Esophagus muscularis mucosa (tissue), 4 donors: Measurements from ENCODE around the gene ACTR6. TPM values are rescaled to one million over a fixed set of nuclear protein-coding genes. Genes with fewer than 3 reads are reported as not detected.
"Not testable (repeated sequence)": the region's sequence is repeated elsewhere in the genome, so short reads cannot be mapped to it uniquely, and the experiment has no call there.

Experiments
- DNase-seq: peaks from one replicate; pipeline ENCODE4 v3.0.0-alpha.2; 2017; ENCODE audit errors: extremely low spot score
- H3K27ac ChIP-seq, 4 donors: fragments of 200-600 bp; sonication (generic); replicated peaks in 1 of 4; 1 replicate in 3 of 4; 2 replicates in 1 of 4; pipeline ENCODE4 v1.5.1; 2016 to 2019; ENCODE audit warnings: mild to moderate bottlenecking in 1 of 4
- H3K27me3 ChIP-seq, 4 donors: fragments of 200-600 bp; sonication (generic); one replicate each; pipeline versions ENCODE4 v1.5.1 to v1.6.0; 2016 to 2019
- H3K36me3 ChIP-seq, 4 donors: fragments of 200-600 bp; sonication (generic); one replicate each; pipeline ENCODE4 v1.5.1; 2016 to 2019
- H3K4me1 ChIP-seq, 4 donors: fragments of 200-600 bp; sonication (generic); one replicate each; pipeline ENCODE4 v1.5.1; 2016 to 2019
- H3K4me3 ChIP-seq, 4 donors: fragments of 200-600 bp; sonication (generic); 1 replicate in 2 of 4; 2 replicates in 2 of 4; pipeline ENCODE4 v1.5.1; 2016 to 2019; ENCODE audit warnings: mild to moderate bottlenecking in 4 of 4, moderate library complexity in 1 of 4
- H3K9me3 ChIP-seq, 4 donors: fragments of 200-600 bp; sonication (generic); 1 replicate in 3 of 4; 2 replicates in 1 of 4; pipeline ENCODE4 v1.5.1; 2016 to 2019
- CTCF ChIP-seq, 3 experiments: fragments of 200-600 bp in 2 of 3; fragments of 450-650 bp in 1 of 3; sonication (generic) in 2 of 3; IDR thresholded peaks; one replicate each; pipeline ENCODE4 v1.5.1; 2017 to 2019; ENCODE audit warnings: antibody characterized with exemption in 3 of 3, mild to moderate bottlenecking in 2 of 3, moderate library complexity in 1 of 3
- EP300 ChIP-seq: sonication (generic); formaldehyde crosslinking; IDR thresholded peaks from one replicate; pipeline ENCODE4 v1.6.1; 2017; ENCODE audit warnings: antibody characterized with exemption
- POLR2A ChIP-seq: fragments of 450-650 bp; IDR thresholded peaks from one replicate; pipeline ENCODE4 v1.6.1; 2017; ENCODE audit warnings: antibody characterized with exemption, moderate library complexity, mild to moderate bottlenecking, low read depth
- POLR2AphosphoS5 ChIP-seq, 2 donors: sonication (generic); formaldehyde crosslinking; IDR thresholded peaks; one replicate each; pipeline ENCODE4 v1.6.1; 2017; ENCODE audit warnings: antibody characterized with exemption in 2 of 2
- WGBS: methylation state at CpG from one replicate; pipeline ENCODE4 v1.1.5; 2018; 5-methylcytosine and 5-hydroxymethylcytosine counted together
- intact Hi-C: fragments of 100-400 bp; cut with DNase I; formaldehyde crosslinking; loops from one replicate; pipeline ENCODE4 v1.15.1; 2023
- total RNA-seq, 4 donors: library from RNA; depleted of rRNA; stranded (reverse); fragments of >200 nt; gene quantifications; one replicate each; pipeline versions ENCODE4 v1.1.0 to v1.2.1, GENCODE V29; 2016

ACTR6 gene
- total RNA-seq, 4 donors from 2014 or later = 9.6 to 14.2 (median 13.3) TPM

GRCh38 chr12:100169345-100169744, 31.3 kb upstream of the ACTR6 start:
- intact Hi-C loops = no loop called here
- 97% methylated on average over 9 of the region's 9 CpGs for WGBS
- H3K4me1 ChIP-seq = peaks cover 3 to 21% (median 15%) of the 10 kb centered on the region in 4 donors

DNA sequence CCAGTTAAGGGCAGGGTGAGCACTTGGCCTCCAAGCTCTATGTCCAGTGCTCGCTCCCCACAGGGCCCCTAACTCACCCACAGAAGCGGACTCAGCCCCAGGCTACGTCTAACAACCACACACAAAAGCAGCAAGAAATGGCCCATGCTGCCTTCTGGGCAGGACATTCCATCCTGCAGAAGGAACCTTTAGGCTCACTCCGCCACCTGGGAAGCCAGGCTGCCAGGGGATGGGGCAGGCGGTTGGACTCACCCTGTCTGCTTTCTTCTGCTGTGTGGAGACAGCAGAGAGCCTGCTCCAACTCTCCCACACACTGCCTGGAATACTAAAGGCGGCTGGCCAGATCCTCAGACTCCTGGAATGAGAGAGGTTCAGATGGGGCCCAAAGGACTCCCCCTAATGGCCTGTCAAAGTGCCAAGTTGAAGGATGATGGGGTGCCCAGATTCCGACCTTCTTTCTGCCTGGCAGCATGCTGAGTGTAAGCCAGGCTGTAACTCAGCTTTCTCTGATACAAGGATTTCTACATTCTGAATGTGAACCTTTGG, 30.2 kb upstream of the ACTR6 start:
- H3K27ac ChIP-seq = peak overlapping the region in 1 of 4 donors; percentile 32
- 57% methylated on average over 5 of the region's 7 CpGs for WGBS
- intact Hi-C loops = no loop called here
- no peak for TF ChIP-seq CTCF (IDR thresholded peaks at IDR 0.05)
- TF ChIP-seq POLR2AphosphoS5 (IDR thresholded peaks at IDR 0.05) = no peak
- TF ChIP-seq POLR2A = no peak
- no peak for TF ChIP-seq EP300
- H3K9me3 ChIP-seq = no peaks in the 10 kb centered on the region
- H3K27me3 ChIP-seq = no peaks in the 10 kb centered on the region
- H3K36me3 ChIP-seq = peaks cover 0 to 8% (median 0%) of the 10 kb centered on the region in 4 donors
- H3K4me1 ChIP-seq = peaks cover 0 to 19% (median 13%) of the 10 kb centered on the region in 4 donors
- no peak overlapping the region for H3K4me3 ChIP-seq
- no peak for DNase-seq

More at GRCh38 chr12:100169345-100169744, 31.3 kb upstream of the ACTR6 start:
- Histone ChIP-seq H3K36me3 (peaks cover 0 to 5% (median 0%) of the 10 kb centered on the region in 4 donors), H3K9me3 (no peaks in the 10 kb centered on the region), H3K27me3 (no peaks in the 10 kb centered on the region), H3K27ac (no peak overlapping the region), H3K4me3 (no peak overlapping the region)
- TF ChIP-seq EP300 = no peak
- DNase-seq = no peak

- Histone ChIP-seq H3K4me3 (no peak overlapping the region), H3K36me3 (peaks cover 0 to 8% (median 0%) of the 10 kb centered on the region in 4 donors), H3K9me3 (no peaks in the 10 kb centered on the region), H3K27ac (peak overlapping the region in 2 of 4 donors; percentile 9 to 32), H3K4me1 (peaks cover 0 to 19% (median 13%) of the 10 kb centered on the region in 4 donors), H3K27me3 (no peaks in the 10 kb centered on the region)
- DNase-seq = no peak
- intact Hi-C loops = no loop called here
- TF ChIP-seq EP300 = no peak
- TF ChIP-seq POLR2AphosphoS5 (IDR thresholded peaks at IDR 0.05) = no peak
- no peak for TF ChIP-seq POLR2A
These were observed 29.4 kb upstream of the ACTR6 start for GRCh38 chr12:100171248-100171647.

DNA sequence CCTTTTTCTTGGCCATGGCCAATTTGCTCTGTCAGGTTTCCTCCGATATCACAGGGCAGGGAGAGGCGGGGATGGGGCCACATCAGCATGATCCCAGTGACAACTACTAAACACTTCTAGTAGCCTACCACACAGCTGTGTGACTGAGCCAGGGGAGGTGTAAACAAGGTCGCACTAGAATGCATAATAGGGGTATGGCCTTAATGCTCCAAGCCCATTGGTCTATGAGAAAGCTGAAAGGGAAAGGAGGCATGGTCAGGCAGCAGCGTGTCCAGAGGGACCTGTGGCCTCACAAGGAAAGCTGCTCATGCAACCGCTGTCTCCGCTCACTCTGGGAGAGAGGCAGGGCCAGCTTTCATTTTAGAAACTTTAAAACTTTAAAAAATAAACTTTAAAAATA, 27.5 kb upstream of the ACTR6 start:
- H3K4me1 ChIP-seq = peaks cover 0 to 19% (median 13%) of the 10 kb centered on the region in 4 donors
- H3K9me3 ChIP-seq = no peaks in the 10 kb centered on the region
- intact Hi-C loops = no loop called here
- no peak overlapping the region for H3K4me3 ChIP-seq
- TF ChIP-seq CTCF (IDR thresholded peaks at IDR 0.05) (no peak), POLR2A (no peak), POLR2AphosphoS5 (IDR thresholded peaks at IDR 0.05) (no peak), EP300 (no peak)
- peaks cover 0 to 8% (median 0%) of the 10 kb centered on the region in 4 donors for H3K36me3 ChIP-seq
- H3K27me3 ChIP-seq = no peaks in the 10 kb centered on the region
- H3K27ac ChIP-seq = no peak overlapping the region
- DNase-seq = no peak
- 94% methylated on average over 6 of the region's 6 CpGs for WGBS

- Histone ChIP-seq H3K4me3 (no peak overlapping the region), H3K36me3 (peaks cover 0 to 8% (median 0%) of the 10 kb centered on the region in 4 donors), H3K27ac (no peak overlapping the region), H3K27me3 (no peaks in the 10 kb centered on the region), H3K9me3 (no peaks in the 10 kb centered on the region), H3K4me1 (peaks cover 0 to 19% (median 13%) of the 10 kb centered on the region in 4 donors)
- intact Hi-C loops = no loop called here
- DNase-seq = no peak
- TF ChIP-seq EP300 (no peak), POLR2A (no peak)
These were observed 26.1 kb upstream of the ACTR6 start for GRCh38 chr12:100174495-100174894.

GRCh38 chr12:100176493-100176892, 24.1 kb upstream of the ACTR6 start:
- H3K27me3 ChIP-seq, H3K27ac ChIP-seq, H3K4me3 ChIP-seq, DNase-seq, H3K36me3 ChIP-seq, H3K4me1 ChIP-seq, H3K9me3 ChIP-seq, intact Hi-C loops: not testable (repeated sequence)
- 94% methylated on average over 8 of the region's 8 CpGs for whole genome bisulfite sequencing

GRCh38 chr12:100179252-100179651, 21.4 kb upstream of the ACTR6 start:
- H3K27me3 ChIP-seq = no peaks in the 10 kb centered on the region
- H3K36me3 ChIP-seq = peaks cover 0 to 3% (median 0%) of the 10 kb centered on the region in 4 donors
- intact Hi-C loops = no loop called here
- WGBS = 91% methylated on average over 2 of the region's 2 CpGs
- no peak overlapping the region for H3K4me3 ChIP-seq
- peaks cover 0 to under 1% (median 0%) of the 10 kb centered on the region in 4 donors for H3K4me1 ChIP-seq
- DNase-seq = no peak
- H3K27ac ChIP-seq = no peak overlapping the region
- H3K9me3 ChIP-seq = no peaks in the 10 kb centered on the region
- TF ChIP-seq EP300 (no peak), POLR2A (no peak), CTCF (IDR thresholded peaks at IDR 0.05) (no peak), POLR2AphosphoS5 (IDR thresholded peaks at IDR 0.05) (no peak)
